Tibial nerve (tissue), 4 donors: ENCODE measurements around the gene GNAT2. TPM values are rescaled to one million over a fixed set of nuclear protein-coding genes. Genes with fewer than 3 reads are reported as not detected.

Source experiments
- DNase-seq, 2 donors: peaks; one replicate each; pipeline ENCODE4 v3.0.0-alpha.2; 2019; ENCODE audit warnings: low spot score in 2 of 2
- H3K27ac ChIP-seq, 4 donors: fragments of 200-600 bp; sonication (generic) in 3 of 4; one replicate each; pipeline ENCODE4 v1.5.1; 2017 to 2019; ENCODE audit warnings: mild to moderate bottlenecking in 1 of 4
- H3K27me3 ChIP-seq, 2 donors: fragments of 200-600 bp; sonication (generic) in 1 of 2; one replicate each; pipeline versions ENCODE4 v1.5.1 to v1.6.0; 2017 to 2019
- H3K36me3 ChIP-seq, 3 donors: fragments of 200-600 bp; sonication (generic); one replicate each; pipeline ENCODE4 v1.5.1; 2018 to 2019
- H3K4me1 ChIP-seq, 4 donors: fragments of 200-600 bp; sonication (generic) in 3 of 4; one replicate each; pipeline ENCODE4 v1.5.1; 2017 to 2019
- H3K4me3 ChIP-seq, 4 donors: fragments of 200-600 bp; sonication (generic) in 3 of 4; one replicate each; pipeline ENCODE4 v1.5.1; 2017 to 2019; ENCODE audit warnings: mild to moderate bottlenecking in 1 of 4, moderate library complexity in 1 of 4
- H3K9me3 ChIP-seq, 4 donors: fragments of 200-600 bp; sonication (generic) in 3 of 4; one replicate each; pipeline ENCODE4 v1.5.1; 2017 to 2019
- CTCF ChIP-seq, 5 experiments: fragments of 200-600 bp in 3 of 5; fragments of 450-650 bp in 2 of 5; sonication (generic) in 3 of 5; IDR thresholded peaks; one replicate each; pipeline ENCODE4 v1.5.1; 2016 to 2019; ENCODE audit warnings: antibody characterized with exemption in 5 of 5, mild to moderate bottlenecking in 3 of 5, moderate library complexity in 2 of 5
- EP300 ChIP-seq, 2 donors: sonication (generic); formaldehyde crosslinking; IDR thresholded peaks; one replicate each; pipeline ENCODE4 v1.6.1; 2017; ENCODE audit warnings: antibody characterized with exemption in 2 of 2, mild to moderate bottlenecking in 1 of 2
- POLR2A ChIP-seq, 2 donors: fragments of 450-650 bp; IDR thresholded peaks; one replicate each; pipeline ENCODE4 v1.6.1; 2017; ENCODE audit warnings: antibody characterized with exemption in 2 of 2, mild to moderate bottlenecking in 2 of 2, moderate library complexity in 2 of 2
- WGBS, 2 donors: methylation state at CpG; one replicate each; pipeline ENCODE4 v1.1.5; 2018; 5-methylcytosine and 5-hydroxymethylcytosine counted together
- total RNA-seq, 4 donors: library from RNA; depleted of rRNA; stranded (reverse); fragments of >200 nt; gene quantifications; one replicate each; pipeline ENCODE4 v1.1.0, GENCODE V29; 2016

The GNAT2 gene
- total RNA-seq, 4 donors from 2014 or later: not detected

GRCh38 chr1:109613361-109614147 lies 5.9 kb downstream of the GNAT2 start:
- Histone ChIP-seq H3K27ac (no peak overlapping the region), H3K36me3 (no peaks in the 10 kb centered on the region), H3K9me3 (no peaks in the 10 kb centered on the region), H3K27me3 (no peaks in the 10 kb centered on the region), H3K4me3 (no peak overlapping the region), H3K4me1 (peaks cover 0 to 15% (median 5%) of the 10 kb centered on the region in 4 donors)
- no peak for DNase-seq
- WGBS, 2 donors: 39 to 54% methylated on average over 7 of the region's 7 CpGs
- TF ChIP-seq CTCF (IDR thresholded peaks at IDR 0.05) (no peak), POLR2A (IDR thresholded peaks at IDR 0.05) (no peak), EP300 (IDR thresholded peaks at IDR 0.05) (no peak)

DNA sequence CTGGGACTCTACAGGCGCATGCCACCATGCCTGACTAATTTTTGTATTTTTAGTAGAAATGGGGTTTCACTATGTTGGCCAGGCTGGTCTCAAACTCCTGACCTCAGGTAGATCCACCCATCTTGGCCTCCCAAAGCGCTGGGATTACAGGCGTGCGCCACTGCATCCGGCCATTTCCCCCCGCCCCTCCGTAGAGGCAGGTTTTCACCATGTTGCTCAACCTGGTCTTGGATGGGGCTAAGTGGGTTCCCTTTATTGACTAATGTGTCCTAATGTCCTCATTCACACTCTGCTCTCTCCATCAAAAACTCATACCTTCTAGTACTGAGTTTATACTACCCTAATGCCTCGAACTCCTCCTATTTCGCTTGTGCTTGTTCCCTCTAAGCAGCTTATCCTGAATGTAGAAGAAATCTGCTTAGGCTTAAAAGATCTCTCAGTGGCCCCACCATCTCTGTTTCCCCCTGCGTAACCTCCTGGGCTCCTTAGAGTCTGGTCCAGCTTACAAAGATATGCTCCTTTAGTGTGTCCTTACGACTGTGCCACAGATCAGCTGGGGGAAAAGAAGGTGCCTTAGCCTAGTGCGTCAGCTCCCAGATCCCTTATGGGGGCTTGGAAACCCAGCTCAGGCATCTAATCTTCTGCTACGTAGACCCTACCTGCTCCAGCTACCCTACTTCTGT lies 8.0 kb downstream of the GNAT2 start:
- DNase-seq: no peak
- 89 to 94% methylated on average over 13 of the region's 13 CpGs for WGBS, 2 donors
- no peak for TF ChIP-seq EP300 (IDR thresholded peaks at IDR 0.05)
- no peak for TF ChIP-seq CTCF (IDR thresholded peaks at IDR 0.05)
- TF ChIP-seq POLR2A (IDR thresholded peaks at IDR 0.05): no peak
- no peak overlapping the region for H3K4me3 ChIP-seq
- no peaks in the 10 kb centered on the region for H3K36me3 ChIP-seq
- H3K4me1 ChIP-seq: no peaks in the 10 kb centered on the region
- no peaks in the 10 kb centered on the region for H3K9me3 ChIP-seq
- H3K27me3 ChIP-seq: no peaks in the 10 kb centered on the region
- H3K27ac ChIP-seq: no peak overlapping the region

DNA sequence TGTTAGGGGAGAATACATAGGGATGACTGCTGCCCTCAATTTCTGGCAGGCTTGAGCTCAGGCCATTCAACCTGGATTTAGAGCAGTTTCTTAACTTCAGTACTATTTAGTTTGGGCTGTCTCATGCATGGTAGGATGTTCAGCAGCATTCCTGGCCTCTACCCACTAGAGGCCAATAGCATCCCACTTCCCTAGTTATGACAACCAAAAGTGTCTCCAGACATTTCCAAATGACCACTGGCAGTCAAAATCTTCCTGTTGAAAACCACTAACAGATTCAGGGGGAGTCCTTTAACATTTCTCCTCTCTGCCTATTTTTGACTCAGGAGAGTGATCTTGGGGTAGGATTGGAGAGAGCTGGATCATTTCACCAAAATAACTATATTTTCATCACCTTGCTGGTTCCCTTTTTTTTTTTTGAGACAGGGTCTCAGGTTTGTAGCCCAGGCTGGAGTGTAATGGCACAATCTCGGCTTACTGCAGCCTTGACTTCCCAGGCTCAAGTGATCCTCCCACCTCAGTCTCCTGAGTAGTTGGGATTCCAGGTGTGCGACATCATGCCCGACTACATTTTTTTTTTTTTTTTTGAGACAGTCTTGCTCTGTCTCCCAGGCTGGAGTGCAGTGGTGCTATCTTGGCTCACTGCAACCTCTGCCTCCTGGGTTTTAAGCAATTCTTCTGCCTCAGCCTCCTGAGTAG lies 8.7 kb downstream of the GNAT2 start:
- Histone ChIP-seq H3K4me3 (no peak overlapping the region), H3K9me3 (no peaks in the 10 kb centered on the region), H3K4me1 (no peaks in the 10 kb centered on the region), H3K27ac (no peak overlapping the region), H3K36me3 (no peaks in the 10 kb centered on the region), H3K27me3 (no peaks in the 10 kb centered on the region)
- no peak for TF ChIP-seq EP300 (IDR thresholded peaks at IDR 0.05)
- TF ChIP-seq POLR2A (IDR thresholded peaks at IDR 0.05): no peak
- no peak for TF ChIP-seq CTCF (IDR thresholded peaks at IDR 0.05)
- 75 to 84% methylated on average over 3 of the region's 3 CpGs for WGBS, 2 donors
- no peak for DNase-seq

DNA sequence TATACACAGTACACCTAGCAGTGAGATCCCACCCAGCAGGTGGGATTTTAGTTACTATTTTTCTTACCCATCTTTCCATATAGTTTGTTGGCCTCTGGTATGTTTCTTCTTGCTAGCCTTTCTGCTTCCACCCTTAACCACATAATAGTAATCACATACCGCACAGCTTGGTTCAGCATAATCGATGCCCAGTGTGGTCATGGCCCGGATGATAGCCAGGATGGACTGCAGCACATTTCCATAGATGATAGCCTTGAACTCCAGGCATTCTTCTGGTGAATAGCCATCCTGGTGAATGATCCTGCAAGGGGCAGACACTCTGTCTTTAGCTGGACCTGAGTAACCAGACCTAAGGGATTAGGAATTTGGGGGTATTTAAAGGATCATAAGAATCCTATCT lies 9.5 kb downstream of the GNAT2 start:
- H3K27ac ChIP-seq: no peak overlapping the region
- WGBS, 2 donors: 94 to 97% methylated on average over 3 of the region's 3 CpGs
- no peaks in the 10 kb centered on the region for H3K4me1 ChIP-seq
- TF ChIP-seq CTCF (IDR thresholded peaks at IDR 0.05): no peak
- no peak for TF ChIP-seq POLR2A (IDR thresholded peaks at IDR 0.05)
- DNase-seq: no peak
- no peaks in the 10 kb centered on the region for H3K36me3 ChIP-seq
- no peak overlapping the region for H3K4me3 ChIP-seq
- H3K27me3 ChIP-seq: no peaks in the 10 kb centered on the region
- H3K9me3 ChIP-seq: no peaks in the 10 kb centered on the region

DNA sequence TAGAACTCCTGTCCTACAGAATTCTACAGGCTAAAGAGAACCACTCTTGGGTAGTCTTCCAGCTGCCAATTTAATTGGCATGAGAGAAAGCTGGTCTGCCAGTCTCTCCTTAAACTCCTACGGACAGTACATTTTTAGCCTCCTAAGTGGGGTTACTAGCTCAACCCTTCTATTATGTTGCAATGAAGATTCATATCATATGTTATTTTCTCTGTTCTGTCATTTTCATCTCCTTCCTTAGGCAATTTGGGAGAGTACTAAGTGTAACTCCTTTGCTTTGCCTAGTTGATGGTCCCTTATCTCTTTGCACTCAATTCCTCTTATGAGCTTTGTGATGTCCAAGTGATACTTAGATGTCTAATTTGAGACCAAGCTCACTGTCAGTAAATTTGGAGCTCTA lies 14.0 kb downstream of the GNAT2 start:
- Histone ChIP-seq H3K36me3 (no peaks in the 10 kb centered on the region), H3K4me1 (no peaks in the 10 kb centered on the region), H3K4me3 (no peak overlapping the region), H3K27me3 (no peaks in the 10 kb centered on the region), H3K27ac (no peak overlapping the region), H3K9me3 (no peaks in the 10 kb centered on the region)
- no peak for DNase-seq
- 89 to 92% methylated on average over 1 of the region's 1 CpG for WGBS, 2 donors
- TF ChIP-seq EP300 (IDR thresholded peaks at IDR 0.05) (no peak), CTCF (IDR thresholded peaks at IDR 0.05) (no peak), POLR2A (IDR thresholded peaks at IDR 0.05) (no peak)
